A549 (cell line): ENCODE data around the gene ADGRB2.

Experiments
- MAFK ChIP-seq: fragments of 450-650 bp; IDR thresholded peaks from 2 replicates; pipeline ENCODE4 v1.6.1; 2014; ENCODE audit not compliant: partially characterized antibody
- TF ChIP-seq, protein P1 (sequence below): fragments of >200 bp; sonication (Bioruptor Twin); formaldehyde crosslinking; IDR thresholded peaks from 3 replicates; pipeline ENCODE4 v1.5.1; 2016

DNA sequence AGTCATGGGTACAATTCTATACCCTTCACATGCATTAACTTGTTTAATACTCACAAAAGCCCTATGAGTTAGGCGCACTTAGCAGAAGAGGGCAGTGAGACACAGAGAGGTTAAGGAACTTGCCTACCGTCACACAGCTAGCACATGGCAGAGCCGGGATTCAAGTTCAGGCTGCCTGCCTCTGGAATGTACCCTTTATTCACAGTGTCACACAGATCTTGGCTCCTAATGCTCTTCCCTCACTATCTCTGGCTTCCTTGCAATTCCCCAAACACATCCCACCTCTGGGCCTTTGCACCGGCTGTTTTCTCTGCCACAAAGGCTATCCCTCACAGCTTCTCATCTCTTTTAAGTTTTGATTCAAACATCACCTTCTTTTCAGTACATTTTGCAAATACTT lies 85.5 kb downstream of the ADGRB2 start:
- TF ChIP-seq, protein P1, sequence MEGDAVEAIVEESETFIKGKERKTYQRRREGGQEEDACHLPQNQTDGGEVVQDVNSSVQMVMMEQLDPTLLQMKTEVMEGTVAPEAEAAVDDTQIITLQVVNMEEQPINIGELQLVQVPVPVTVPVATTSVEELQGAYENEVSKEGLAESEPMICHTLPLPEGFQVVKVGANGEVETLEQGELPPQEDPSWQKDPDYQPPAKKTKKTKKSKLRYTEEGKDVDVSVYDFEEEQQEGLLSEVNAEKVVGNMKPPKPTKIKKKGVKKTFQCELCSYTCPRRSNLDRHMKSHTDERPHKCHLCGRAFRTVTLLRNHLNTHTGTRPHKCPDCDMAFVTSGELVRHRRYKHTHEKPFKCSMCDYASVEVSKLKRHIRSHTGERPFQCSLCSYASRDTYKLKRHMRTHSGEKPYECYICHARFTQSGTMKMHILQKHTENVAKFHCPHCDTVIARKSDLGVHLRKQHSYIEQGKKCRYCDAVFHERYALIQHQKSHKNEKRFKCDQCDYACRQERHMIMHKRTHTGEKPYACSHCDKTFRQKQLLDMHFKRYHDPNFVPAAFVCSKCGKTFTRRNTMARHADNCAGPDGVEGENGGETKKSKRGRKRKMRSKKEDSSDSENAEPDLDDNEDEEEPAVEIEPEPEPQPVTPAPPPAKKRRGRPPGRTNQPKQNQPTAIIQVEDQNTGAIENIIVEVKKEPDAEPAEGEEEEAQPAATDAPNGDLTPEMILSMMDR = no peak
- TF ChIP-seq MAFK = no peak
